CD4-positive, alpha-beta T cell treated with Interferon gamma for 1 hour (primary cell): ENCODE data around the gene TCP1.
A peak's percentile ranks its signal among the peaks of the same experiment; 100 is the strongest.
"Not testable (repeated sequence)": the region's sequence is repeated elsewhere in the genome, so short reads cannot be mapped to it uniquely, and the experiment has no call there.

ENCODE experiments used
- DNase-seq: peaks from one replicate; pipeline ENCODE4 v3.0.0-alpha.2; 2020

The TCP1 gene

DNA sequence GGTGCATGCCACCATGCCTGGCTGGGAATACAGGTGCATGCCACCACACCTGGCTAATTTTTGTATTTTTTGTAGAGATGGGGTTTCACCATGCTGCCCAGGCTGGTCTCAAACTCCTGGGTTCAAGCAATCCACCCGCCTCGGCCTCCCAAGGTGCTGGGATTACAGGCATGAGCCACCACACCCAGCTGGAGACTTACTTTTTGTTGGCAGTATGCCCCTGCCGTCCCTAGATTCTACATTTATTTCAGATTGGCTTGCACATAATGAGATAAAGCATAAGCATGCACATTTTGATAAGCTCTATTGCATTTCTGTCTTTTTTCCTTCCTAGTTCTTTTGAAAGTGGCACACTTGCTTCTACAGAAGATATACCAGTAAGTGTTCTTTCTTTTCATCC lies 27.4 kb upstream of the TCP1 start:
- DNase-seq: not testable (repeated sequence)

- no peak for DNase-seq
Measured at GRCh38 chr6:159815410-159815809, 26.0 kb upstream of the TCP1 start.

- no peak for DNase-seq
Measured at GRCh38 chr6:159813781-159814180, 24.4 kb upstream of the TCP1 start.

DNA sequence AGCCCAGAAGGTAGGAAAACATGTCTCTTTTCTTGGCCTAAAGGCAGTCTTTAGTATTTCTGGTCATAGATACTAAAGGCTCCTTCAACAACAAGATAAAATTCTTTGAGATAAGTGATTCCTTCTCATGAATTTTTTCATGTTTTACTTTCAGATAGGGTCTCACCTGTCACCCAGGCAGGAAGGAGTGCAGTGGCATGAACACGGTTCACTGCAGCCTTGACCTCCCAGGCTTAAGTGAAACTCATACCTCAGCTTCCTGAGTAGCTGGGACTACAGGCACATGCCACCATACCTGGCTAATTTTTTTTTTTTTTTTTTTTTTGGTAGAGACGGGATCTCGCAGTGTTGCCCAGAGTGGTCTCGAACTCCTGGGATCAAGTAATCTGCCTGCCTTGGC lies 19.7 kb upstream of the TCP1 start:
- DNase-seq: no peak

- DNase-seq: no peak
Measured at GRCh38 chr6:159808647-159809046, 19.2 kb upstream of the TCP1 start.

DNA sequence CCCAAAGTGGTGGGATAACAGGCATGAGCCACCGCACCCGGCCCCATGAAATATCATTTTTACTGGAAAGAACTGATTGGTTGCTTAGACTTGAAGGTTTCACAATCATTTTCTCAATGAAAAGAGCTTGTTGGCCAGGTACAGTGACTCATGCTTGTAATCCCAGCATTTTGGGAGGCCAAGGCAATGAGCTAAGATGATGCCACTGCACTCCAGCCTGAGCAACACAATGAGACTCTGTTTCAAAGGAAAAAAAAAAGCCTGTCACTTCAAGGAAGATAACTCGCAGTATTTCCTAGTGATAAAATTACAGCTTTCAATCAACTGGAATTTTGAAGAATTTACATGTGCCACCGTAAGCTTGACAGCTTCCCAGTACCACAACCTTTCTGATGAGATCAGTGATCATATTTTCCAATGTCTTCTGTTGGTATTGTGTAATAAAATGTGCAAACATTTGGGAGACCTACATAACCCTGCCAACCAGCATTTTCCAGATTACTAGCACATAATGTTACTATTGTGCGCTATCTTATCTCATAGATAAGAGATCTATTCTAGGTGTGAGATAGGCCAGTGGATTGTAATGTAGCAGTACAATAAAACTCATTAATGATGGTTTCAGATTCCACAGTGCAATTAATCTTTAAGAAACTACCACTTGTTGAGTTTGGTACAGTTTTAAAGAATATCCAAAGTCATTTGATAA lies 17.9 kb upstream of the TCP1 start:
- no peak for DNase-seq

DNA sequence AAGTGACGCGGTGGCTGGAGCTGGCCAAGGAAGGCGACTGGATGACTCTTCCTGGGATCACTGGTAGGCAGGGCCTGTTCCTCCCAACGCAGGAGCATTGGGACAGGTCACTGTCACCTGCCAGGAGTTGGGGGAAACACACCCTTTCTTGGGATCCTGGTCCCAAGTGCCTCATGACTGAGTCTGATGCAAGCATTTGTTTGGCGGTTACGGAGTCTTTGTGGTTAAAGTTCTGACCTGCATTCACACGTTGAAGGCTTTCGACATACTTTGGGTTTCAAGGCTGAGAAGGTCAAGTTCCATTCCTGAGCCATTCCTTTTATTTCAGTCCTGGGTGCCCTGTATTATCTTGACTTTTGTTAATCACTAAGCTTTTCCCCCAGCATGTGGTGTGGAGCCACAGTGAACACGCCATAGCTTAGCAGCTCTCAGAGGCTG lies 16.6 kb upstream of the TCP1 start:
- DNase-seq: no peak

- no peak for DNase-seq
Measured at GRCh38 chr6:159805440-159806020, 16.1 kb upstream of the TCP1 start.

DNA sequence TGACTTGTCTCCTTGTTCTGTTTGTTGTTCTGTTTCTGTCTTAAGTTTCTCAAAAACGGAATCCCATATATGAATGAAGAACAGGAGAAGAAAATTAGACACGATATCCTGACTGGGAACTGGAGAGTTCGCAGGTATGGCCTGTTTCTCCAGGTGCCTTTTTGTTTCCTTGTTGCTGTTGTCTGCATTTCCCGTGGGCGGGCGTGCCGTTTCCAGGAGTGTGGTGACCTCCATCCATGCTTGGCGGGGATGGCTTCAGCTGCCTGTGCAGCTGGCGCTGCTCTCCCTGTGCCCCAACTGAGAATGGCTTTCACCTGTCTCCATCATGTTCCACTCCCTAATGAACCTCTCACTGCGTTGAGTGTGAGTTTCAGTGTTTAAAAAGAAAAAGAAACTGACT lies 15.1 kb upstream of the TCP1 start:
- DNase-seq: no peak

- no peak for DNase-seq
Measured at GRCh38 chr6:159801935-159802334, 12.5 kb upstream of the TCP1 start.

GRCh38 chr6:159800141-159800865 lies 10.9 kb upstream of the TCP1 start, which contains the start of gene PNLDC1:
Gene PNLDC1 (plus strand): TSS chr6:159800276. CDS start chr6:159800308, 32 bp downstream.
- no peak for DNase-seq

DNA sequence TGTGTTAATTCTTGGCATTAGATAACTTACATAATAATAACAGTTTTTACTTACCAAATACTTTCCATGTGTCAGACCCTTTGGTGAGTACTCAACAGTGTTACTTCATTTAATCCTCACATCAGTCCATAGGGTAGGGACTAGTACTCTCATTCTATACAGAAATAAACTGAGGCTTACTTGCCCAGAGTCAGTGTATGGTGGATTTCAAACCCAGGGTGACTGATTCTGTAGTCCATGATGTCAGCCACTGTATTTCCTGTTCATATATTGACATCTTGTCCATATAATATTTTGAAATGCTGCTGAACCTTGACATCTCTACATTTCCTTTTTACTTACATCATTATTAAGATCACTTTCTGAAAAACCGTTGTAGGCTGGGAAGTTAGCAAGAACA lies 8.2 kb upstream of the TCP1 start:
- DNase-seq: no peak

DNA sequence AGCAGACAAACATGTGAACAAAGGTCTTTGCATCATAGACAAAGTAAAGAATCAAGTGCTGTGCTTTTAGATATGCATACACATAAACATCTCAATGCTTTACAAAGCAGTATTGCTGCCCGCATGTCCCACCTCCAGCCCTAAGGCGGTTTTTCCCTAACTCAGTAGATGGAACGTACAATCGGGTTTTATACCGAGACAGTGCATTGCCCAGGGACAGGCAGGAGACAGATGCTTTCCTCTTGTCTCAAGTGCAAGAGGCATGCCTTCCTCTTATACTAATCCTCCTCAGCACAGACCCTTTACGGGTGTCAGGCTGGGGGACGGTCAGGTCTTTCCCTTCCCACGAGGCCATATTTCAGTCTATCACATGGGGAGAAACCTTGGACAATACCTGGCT lies 5.6 kb upstream of the TCP1 start:
- DNase-seq: not testable (repeated sequence)

- DNase-seq: no peak
Measured at GRCh38 chr6:159790956-159791598, 1.7 kb upstream of the TCP1 start.

DNA sequence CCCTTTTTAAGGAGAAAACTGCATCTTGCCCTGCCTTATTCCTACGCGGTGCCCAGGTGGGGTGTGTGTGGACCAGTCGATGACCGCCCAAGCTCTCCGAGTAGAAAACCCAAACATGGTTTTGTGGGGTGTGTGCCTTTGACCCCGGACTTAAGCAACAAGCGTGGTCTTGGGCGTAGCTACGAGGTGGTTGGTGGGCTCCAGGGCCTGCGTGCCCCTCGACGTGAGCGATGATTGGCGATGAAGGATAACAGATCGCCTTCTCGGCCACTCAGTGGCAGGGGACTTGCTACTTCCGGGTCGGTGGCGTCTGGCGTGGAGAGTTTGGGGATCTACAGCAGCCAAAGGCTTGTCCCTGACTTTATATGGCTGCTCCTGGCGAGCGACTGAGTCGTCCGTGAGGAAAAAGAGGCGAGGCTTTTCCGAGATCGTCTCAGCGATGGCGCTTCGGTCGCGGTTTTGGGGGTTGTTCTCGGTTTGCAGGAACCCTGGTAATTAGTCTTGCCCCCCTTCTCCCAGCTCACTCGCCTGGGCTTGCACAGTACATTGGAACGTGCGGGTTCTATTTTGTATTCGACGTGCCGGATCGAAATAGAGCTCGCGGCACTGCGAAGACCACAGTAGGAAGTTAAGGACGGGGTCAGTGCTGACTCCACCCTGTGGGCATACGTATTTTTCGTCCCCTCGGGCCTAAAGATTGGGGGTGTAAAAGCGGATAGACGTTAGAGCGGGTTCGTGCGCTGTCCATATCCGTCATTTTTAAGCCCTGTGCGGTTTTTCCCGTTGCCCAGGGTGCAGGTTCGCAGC lies 950 bp upstream of the TCP1 start, which contains the start of gene MRPL18:
MRPL18 (plus strand) TSS at position 319 of the 807 bp plus-strand sequence; CDS start at position 440, 121 bp downstream.
- DNase-seq: peak; percentile 90

DNA sequence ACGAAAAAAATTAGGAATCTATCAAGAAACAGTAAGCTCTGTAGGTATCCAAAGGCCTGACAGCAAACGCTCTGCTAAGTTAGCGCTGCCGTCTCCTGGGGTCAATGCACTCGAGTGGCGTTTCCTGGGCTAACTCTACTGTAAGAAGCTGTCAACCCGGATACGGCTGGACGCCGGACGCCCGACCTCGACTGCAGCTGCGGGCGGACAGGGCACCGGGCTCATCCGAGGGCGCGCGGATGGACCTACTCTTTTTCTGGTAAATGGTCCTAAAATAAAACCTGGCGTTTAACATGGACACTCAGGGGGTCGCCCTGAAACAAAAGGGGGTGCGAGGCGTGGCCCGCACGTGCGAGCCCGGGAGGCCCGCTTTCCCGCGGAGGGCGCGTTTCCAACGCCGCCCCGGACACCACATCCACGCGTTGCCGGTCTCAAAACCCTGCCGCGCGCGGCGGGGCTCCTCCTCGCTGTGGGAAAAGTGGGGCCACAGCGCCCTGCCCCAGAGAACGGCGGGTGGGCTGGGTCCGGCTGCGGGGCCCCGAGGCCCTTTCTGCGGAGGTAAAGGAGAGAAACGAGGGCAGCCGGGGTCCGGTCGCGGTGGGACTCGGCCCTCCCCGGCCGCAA lies 537 bp downstream of the TCP1 start:
- DNase-seq: no peak

DNA sequence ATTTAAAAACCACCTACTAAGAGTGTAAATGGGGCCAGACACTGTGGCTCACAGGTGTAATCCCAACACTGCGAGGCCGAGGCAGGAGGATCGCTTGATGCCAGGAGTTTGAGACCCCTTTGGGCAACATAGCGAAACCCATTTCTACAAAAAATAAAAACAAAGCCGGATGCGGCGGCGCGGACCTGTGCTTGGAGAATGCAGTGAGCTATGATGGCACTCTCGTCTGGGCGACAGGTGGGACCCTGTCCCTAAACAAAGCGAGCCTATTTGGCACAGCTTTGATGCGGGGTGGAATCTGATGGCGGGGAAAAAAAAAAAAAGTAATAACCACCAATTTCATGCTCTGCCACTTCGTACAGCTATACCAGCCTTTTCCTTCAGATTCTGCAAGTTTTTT lies 1.1 kb downstream of the TCP1 start:
- no peak for DNase-seq

DNA sequence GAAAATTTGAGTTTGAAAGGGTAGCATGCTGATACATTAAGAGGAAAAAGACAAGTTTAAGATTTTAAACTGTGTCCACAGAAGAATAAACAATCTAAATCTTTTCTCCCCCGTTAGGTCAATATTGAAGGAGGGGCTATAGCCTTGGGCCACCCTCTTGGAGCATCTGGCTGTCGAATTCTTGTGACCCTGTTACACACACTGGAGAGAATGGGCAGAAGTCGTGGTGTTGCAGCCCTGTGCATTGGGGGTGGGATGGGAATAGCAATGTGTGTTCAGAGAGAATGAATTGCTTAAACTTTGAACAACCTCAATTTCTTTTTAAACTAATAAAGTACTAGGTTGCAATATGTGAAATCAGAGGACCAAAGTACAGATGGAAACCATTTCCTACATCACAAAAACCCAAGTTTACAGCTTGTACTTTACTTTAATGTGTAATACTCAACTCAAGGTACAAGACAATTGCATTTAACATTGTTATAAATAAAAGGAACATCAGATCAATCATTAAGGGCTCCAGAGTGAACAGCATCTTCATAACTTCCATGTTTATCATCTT lies 10.8 kb downstream of the TCP1 start:
- DNase-seq: no peak

GRCh38 chr6:159778131-159778530 lies 11.3 kb downstream of the TCP1 start:
- no peak for DNase-seq

DNA sequence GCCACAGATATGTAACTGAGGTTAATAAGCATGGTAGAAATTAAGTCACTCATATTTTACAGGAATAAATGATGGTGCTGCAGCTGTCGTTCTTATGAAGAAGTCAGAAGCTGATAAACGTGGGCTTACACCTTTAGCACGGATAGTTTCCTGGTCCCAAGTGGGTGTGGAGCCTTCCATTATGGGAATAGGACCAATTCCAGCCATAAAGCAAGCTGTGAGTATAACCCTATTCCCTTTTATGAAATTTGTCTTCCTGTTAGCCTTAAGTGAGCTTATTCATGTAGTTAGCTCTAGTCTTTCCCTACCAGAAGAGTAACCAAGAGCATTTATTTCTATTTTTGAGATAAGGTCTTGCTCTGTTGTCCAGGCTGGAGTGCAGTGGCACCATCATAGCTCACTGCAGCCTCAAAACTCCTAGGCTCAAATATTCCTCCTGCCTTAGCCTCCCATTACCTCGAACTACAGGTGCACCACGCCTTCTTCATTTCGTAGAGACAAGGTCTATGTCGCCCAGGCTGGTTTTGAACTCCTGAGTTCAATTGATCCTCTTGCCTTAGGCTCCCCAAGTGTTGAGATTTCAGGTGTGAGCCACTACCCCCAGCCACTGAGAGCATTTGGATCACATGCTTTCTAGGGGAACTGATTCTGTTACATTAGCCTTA lies 12.0 kb downstream of the TCP1 start:
- no peak for DNase-seq

DNA sequence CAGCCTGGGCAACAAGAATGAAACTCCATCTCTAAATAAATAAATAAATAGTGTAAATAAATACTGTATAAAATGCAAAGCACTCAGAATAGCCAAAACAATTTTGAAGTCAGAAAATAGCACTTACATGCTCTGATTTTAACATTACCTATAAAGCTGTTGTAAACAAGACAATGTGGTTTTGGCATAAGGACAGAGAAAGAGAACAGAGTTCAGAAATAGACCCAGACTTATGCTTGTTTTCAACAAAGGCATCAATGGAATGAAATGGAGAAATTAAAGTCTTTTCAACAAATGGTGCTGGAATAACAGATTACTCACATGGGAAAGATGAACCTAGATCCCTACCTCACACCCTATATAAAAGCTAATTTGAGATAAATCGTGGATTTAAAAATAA lies 17.2 kb downstream of the TCP1 start:
- no peak for DNase-seq
